Measurements from ENCODE around the gene FHL2. TPM values are rescaled to one million over a fixed set of nuclear protein-coding genes. Genes with fewer than 3 reads are reported as not detected.

The FHL2 gene
- total and polyA plus RNA-seq, 7 donors = 24.7 to 114 (median 35.4) TPM

DNA sequence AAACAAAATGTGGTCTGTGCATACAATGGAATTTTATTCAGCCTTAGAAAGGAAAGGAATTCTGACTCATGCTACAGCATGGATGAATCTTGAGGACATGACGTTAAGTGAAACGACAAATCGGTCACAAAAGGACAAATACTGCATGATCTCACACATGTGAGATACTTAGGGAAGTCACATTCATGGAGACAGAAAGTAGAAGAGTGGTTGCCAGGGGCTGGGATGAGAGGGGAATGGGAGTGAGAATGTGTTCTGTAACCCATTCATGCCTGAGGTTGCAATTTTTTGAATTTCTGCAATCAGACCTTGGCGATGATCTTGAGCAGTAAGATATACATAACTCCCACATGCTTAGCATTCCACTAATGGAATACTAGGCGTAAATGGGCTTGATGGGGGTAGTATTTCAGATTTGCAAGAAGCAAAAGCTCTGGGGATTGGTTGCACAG is 22.0 kb downstream of the FHL2 start:
- Histone ChIP-seq H3K4me1 (peaks cover 86% of the 10 kb centered on the region), H3K27ac (peak overlapping the region; percentile 79), H3K4me3 (no peak overlapping the region), H3K9me3 (no peaks in the 10 kb centered on the region), H3K27me3 (ENCODE audit: insufficient read depth in 3 of 3, low read length in 2 of 3) (no peaks in the 10 kb centered on the region), H3K36me3 (ENCODE audit: insufficient read depth in 1 of 2, low read depth in 1 of 2) (no peaks in the 10 kb centered on the region)
- intact Hi-C loops (cut with DNase I) = loop anchor here (10.0 kb wide), 2 partner anchors 368 to 408 kb away; partner anchors contain the start of gene NCK2 (in 1 of the 2)
- DNase-seq (no peak), ATAC-seq (no peak)
- 30 to 54% (median 36%) methylated on average over 5 of the region's 5 CpGs for WGBS, 3 donors
- TF ChIP-seq CTCF (IDR thresholded peaks at IDR 0.05) = no peak

GRCh38 chr2:105376010-105376409 is 22.8 kb downstream of the FHL2 start:
- Histone ChIP-seq H3K27me3 (ENCODE audit: insufficient read depth in 3 of 3, low read length in 2 of 3) (no peaks in the 10 kb centered on the region), H3K4me3 (no peak overlapping the region), H3K9me3 (no peaks in the 10 kb centered on the region), H3K27ac (peak overlapping the region; percentile 79), H3K36me3 (ENCODE audit: insufficient read depth in 1 of 2, low read depth in 1 of 2) (peaks cover 0 to 3% of the 10 kb centered on the region in 2 donors), H3K4me1 (peaks cover 78% of the 10 kb centered on the region)
- intact Hi-C loops (cut with DNase I) = loop anchor here (10.0 kb wide), 2 partner anchors 369 to 409 kb away; partner anchors contain the start of gene NCK2 (in 1 of the 2)
- no peak for TF ChIP-seq CTCF (IDR thresholded peaks at IDR 0.05)
- ATAC-seq (peak in 3 of 4 donors; percentile 6 to 24 (median 22)), DNase-seq (no peak)
- 35 to 39% (median 37%) methylated on average over 11 of the region's 11 CpGs for whole genome bisulfite sequencing, 3 donors

DNA sequence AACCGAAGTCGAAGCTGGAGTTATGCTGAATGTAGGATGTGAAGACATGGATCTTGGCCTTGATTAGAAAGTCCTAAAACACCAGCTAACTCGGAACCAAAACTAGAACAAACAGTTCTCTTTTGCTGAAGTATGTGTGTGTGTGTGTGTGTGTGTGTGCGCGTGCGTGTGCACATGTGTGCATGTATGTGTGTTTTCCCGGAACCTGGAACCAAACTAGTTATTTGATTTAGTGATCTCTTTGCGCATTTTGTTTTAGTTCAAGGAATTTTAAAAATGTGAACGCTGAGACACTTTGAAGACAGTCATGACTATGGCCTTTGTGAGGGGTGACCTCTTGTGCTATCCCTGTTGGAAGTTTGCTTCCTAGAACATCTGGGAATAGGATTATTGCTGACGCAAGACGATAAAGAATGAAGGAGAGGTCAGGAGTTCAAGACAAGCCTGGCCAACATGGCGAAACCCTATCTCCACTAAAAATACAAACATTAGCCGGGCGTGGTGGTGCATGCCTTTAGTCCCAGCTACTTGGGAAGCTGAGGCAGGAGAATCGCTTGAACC is 23.8 kb downstream of the FHL2 start:
- WGBS, 3 donors = 21 to 35% (median 25%) methylated on average over 15 of the region's 15 CpGs
- H3K4me3 ChIP-seq = no peak overlapping the region
- no peak for TF ChIP-seq CTCF (IDR thresholded peaks at IDR 0.05)
- H3K4me1 ChIP-seq = peaks cover 69% of the 10 kb centered on the region
- H3K36me3 ChIP-seq (ENCODE audit: insufficient read depth in 1 of 2, low read depth in 1 of 2) = peaks cover 0 to 12% of the 10 kb centered on the region in 2 donors
- ATAC-seq = peak in 3 of 4 donors; percentile 3 to 13 (median 12)
- no peaks in the 10 kb centered on the region for H3K9me3 ChIP-seq
- intact Hi-C loops (cut with DNase I) = loop anchor here (10.0 kb wide), 2 partner anchors 370 to 410 kb away; partner anchors contain the start of gene NCK2 (in 1 of the 2)
- H3K27me3 ChIP-seq (ENCODE audit: insufficient read depth in 3 of 3, low read length in 2 of 3) = no peaks in the 10 kb centered on the region
- DNase-seq = no peak
- peak overlapping the region; percentile 79 for H3K27ac ChIP-seq

DNA sequence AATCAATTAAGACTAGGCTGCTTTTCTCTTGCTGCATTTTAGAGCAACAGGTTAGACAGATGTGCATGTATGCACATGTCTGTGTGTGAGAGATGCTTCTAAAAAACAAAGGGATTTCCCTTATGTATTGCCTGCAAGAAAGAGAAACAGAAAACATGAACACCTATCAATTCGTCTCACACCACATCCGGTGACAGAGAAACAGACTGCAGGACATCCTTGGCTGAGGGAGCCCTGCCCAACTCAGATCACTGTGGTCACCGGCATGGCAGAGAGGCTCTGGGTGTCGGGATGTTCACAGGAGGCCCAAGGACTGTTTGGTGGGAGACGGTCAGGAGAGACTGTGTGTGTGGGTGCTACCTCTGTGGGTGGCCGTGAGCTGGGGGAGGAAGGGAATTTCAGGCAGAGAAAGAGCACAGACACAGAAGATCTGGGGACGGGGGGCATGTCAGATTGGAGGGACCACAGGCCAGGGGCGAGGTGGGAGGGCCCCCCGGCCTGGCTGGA is 24.9 kb downstream of the FHL2 start:
- DNase-seq (no peak), ATAC-seq (peak; percentile 16 to 53 (median 22))
- H3K4me3 ChIP-seq = no peak overlapping the region
- intact Hi-C loops (cut with DNase I) = loop anchor here (10.0 kb wide), 2 partner anchors 371 to 411 kb away; partner anchors contain the start of gene NCK2 (in 1 of the 2)
- no peak for TF ChIP-seq CTCF (IDR thresholded peaks at IDR 0.05)
- 33 to 67% (median 46%) methylated on average over 9 of the region's 9 CpGs for WGBS, 3 donors
- H3K9me3 ChIP-seq = no peaks in the 10 kb centered on the region
- peaks cover 58% of the 10 kb centered on the region for H3K4me1 ChIP-seq
- peaks cover 0 to 14% of the 10 kb centered on the region in 2 donors for H3K36me3 ChIP-seq (ENCODE audit: insufficient read depth in 1 of 2, low read depth in 1 of 2)
- peak overlapping the region; percentile 79 for H3K27ac ChIP-seq
- H3K27me3 ChIP-seq (ENCODE audit: insufficient read depth in 3 of 3, low read length in 2 of 3) = no peaks in the 10 kb centered on the region
